ENCODE measurements around the gene PDYN. TPM values are rescaled to one million over a fixed set of nuclear protein-coding genes. Genes with fewer than 3 reads are reported as not detected.
A peak's percentile ranks its signal among the peaks of the same experiment; 100 is the strongest.
"Not testable (repeated sequence)": the region's sequence is repeated elsewhere in the genome, so short reads cannot be mapped to it uniquely, and the experiment has no call there.

Gene PDYN
- polyA plus RNA-seq, 3 donors: not detected

DNA sequence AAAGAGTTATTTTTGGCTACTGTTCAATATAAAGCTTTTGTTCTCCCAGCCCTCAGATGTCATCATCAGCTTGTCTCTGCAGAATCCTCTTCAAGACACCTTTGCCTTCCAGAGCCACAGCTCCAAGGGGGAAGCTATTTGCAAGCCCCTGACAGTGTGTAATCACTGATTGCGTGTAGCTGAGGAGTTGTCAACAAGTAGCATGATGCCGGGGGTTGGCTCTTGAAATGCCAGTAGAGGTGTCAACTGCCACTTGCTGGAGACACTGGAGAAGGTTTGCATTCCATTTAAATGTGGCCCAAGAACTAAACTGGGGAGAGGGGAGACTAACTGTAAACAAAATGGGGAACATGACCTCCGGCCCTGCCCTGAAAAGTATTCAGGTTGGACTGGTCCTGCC is 44.3 kb upstream of the PDYN start:
- WGBS (ENCODE audit: insufficient coverage): 19% methylated on average over 3 of the region's 3 CpGs
- Histone ChIP-seq H3K4me2 (replicated peaks; ENCODE audit: extremely low read depth, low read length, poor library complexity, severe bottlenecking) (no peak overlapping the region), H3K27ac (ENCODE audit: low read depth in 1 of 2, low read length in 2 of 2) (no peak overlapping the region), H3K9me3 (replicated peaks in 1 of 2; ENCODE audit: control insufficient read depth in 1 of 2, insufficient read depth in 1 of 2, low read length in 2 of 2) (no peaks in the 10 kb centered on the region), H3K4me1 (ENCODE audit: control insufficient read depth in 1 of 2, insufficient read depth in 2 of 2, low read length in 2 of 2) (no peaks in the 10 kb centered on the region), H3K36me3 (replicated peaks in 1 of 2; ENCODE audit: control insufficient read depth in 1 of 2, insufficient read depth in 2 of 2, low read length in 2 of 2) (no peaks in the 10 kb centered on the region), H2AFZ (ENCODE audit: insufficient read depth, low read depth, low read length, poor library complexity, severe bottlenecking) (no peak overlapping the region), H3K27me3 (ENCODE audit: control insufficient read depth in 2 of 2, insufficient read depth in 2 of 2, low read length in 2 of 2) (peaks cover 27 to 28% of the 10 kb centered on the region in 2 donors), H4K20me1 (ENCODE audit: insufficient read depth, low read length) (no peaks in the 10 kb centered on the region), H3K4me3 (replicated peaks in 1 of 3; ENCODE audit: low read depth in 2 of 3, low read length in 3 of 3) (no peak overlapping the region), H3K79me2 (ENCODE audit: insufficient read depth, low read length) (no peaks in the 10 kb centered on the region), H3K9ac (ENCODE audit: insufficient read depth, low read length, poor library complexity, severe bottlenecking) (no peak overlapping the region)
- Mint-ChIP-seq H3K9me3 (no peaks in the 10 kb centered on the region), H3K4me3 (peak overlapping the region in 1 of 2 donors; percentile 68), H3K36me3 (no peaks in the 10 kb centered on the region), H3K4me1 (no peaks in the 10 kb centered on the region), H3K27me3 (ENCODE audit: low read depth in 3 of 3) (peaks cover 24 to 32% (median 29%) of the 10 kb centered on the region in 3 donors), H3K27ac (no peak overlapping the region)
- intact Hi-C loops (cut with micrococcal nuclease): no loop called here
- no peak for DNase-seq
- TF ChIP-seq CTCF (IDR thresholded peaks at IDR 0.05): no peak

- no peaks in the 10 kb centered on the region for H3K4me1 ChIP-seq (ENCODE audit: control insufficient read depth in 1 of 2, insufficient read depth in 2 of 2, low read length in 2 of 2)
- H3K27me3 ChIP-seq (ENCODE audit: control insufficient read depth in 2 of 2, insufficient read depth in 2 of 2, low read length in 2 of 2): peaks cover 27 to 28% of the 10 kb centered on the region in 2 donors
- no peaks in the 10 kb centered on the region for H3K36me3 ChIP-seq (replicated peaks in 1 of 2; ENCODE audit: control insufficient read depth in 1 of 2, insufficient read depth in 2 of 2, low read length in 2 of 2)
- no peaks in the 10 kb centered on the region for H4K20me1 ChIP-seq (ENCODE audit: insufficient read depth, low read length)
- no peak overlapping the region for H3K4me2 ChIP-seq (replicated peaks; ENCODE audit: extremely low read depth, low read length, poor library complexity, severe bottlenecking)
- no peaks in the 10 kb centered on the region for H3K9me3 Mint-ChIP-seq
- TF ChIP-seq CTCF (IDR thresholded peaks at IDR 0.05): no peak
- H3K4me1 Mint-ChIP-seq: no peaks in the 10 kb centered on the region
- 100% methylated on average over 2 of the region's 4 CpGs for WGBS (ENCODE audit: insufficient coverage)
- no peak overlapping the region for H3K27ac Mint-ChIP-seq
- no peak for DNase-seq
- H3K27ac ChIP-seq (ENCODE audit: low read depth in 1 of 2, low read length in 2 of 2): no peak overlapping the region
- peaks cover 25 to 35% (median 29%) of the 10 kb centered on the region in 3 donors for H3K27me3 Mint-ChIP-seq (ENCODE audit: low read depth in 3 of 3)
- no peak overlapping the region for H3K9ac ChIP-seq (ENCODE audit: insufficient read depth, low read length, poor library complexity, severe bottlenecking)
- H3K4me3 Mint-ChIP-seq: no peak overlapping the region
- no peaks in the 10 kb centered on the region for H3K36me3 Mint-ChIP-seq
- no peak overlapping the region for H3K4me3 ChIP-seq (replicated peaks in 1 of 3; ENCODE audit: low read depth in 2 of 3, low read length in 3 of 3)
- H2AFZ ChIP-seq (ENCODE audit: insufficient read depth, low read depth, low read length, poor library complexity, severe bottlenecking): no peak overlapping the region
- no peaks in the 10 kb centered on the region for H3K9me3 ChIP-seq (replicated peaks in 1 of 2; ENCODE audit: control insufficient read depth in 1 of 2, insufficient read depth in 1 of 2, low read length in 2 of 2)
- no peaks in the 10 kb centered on the region for H3K79me2 ChIP-seq (ENCODE audit: insufficient read depth, low read length)
- intact Hi-C loops (cut with micrococcal nuclease): no loop called here
These were observed 43.5 kb upstream of the PDYN start for GRCh38 chr20:2037296-2037914.

DNA sequence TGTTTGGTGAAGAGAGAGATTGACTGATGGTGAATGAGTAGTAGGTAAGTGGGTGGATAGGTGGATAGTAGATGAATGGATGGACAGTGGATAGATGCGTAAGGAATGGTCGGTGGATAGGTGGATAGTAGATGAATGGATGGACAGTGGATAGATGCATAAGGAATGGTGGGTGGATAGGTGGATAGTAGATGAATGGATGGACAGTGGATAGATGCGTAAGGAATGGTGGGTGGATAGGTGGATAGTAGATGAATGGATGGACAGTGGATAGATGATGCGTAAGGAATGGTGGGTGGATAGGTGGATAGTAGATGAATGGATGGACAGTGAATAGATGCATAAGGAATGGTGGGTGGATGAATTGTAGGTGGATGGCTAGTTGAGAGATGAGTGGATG is 42.5 kb upstream of the PDYN start:
- H3K4me3 ChIP-seq (replicated peaks in 1 of 3; ENCODE audit: low read depth in 2 of 3, low read length in 3 of 3); H3K9ac ChIP-seq (ENCODE audit: insufficient read depth, low read length, poor library complexity, severe bottlenecking); H3K79me2 ChIP-seq (ENCODE audit: insufficient read depth, low read length); H3K4me1 Mint-ChIP-seq; H3K36me3 ChIP-seq (replicated peaks in 1 of 2; ENCODE audit: control insufficient read depth in 1 of 2, insufficient read depth in 2 of 2, low read length in 2 of 2); H3K9me3 ChIP-seq (replicated peaks in 1 of 2; ENCODE audit: control insufficient read depth in 1 of 2, insufficient read depth in 1 of 2, low read length in 2 of 2); H3K27ac Mint-ChIP-seq; H3K4me2 ChIP-seq (replicated peaks; ENCODE audit: extremely low read depth, low read length, poor library complexity, severe bottlenecking); H3K9me3 Mint-ChIP-seq; H2AFZ ChIP-seq (ENCODE audit: insufficient read depth, low read depth, low read length, poor library complexity, severe bottlenecking); H3K4me1 ChIP-seq (ENCODE audit: control insufficient read depth in 1 of 2, insufficient read depth in 2 of 2, low read length in 2 of 2); H3K36me3 Mint-ChIP-seq; DNase-seq; H3K27ac ChIP-seq (ENCODE audit: low read depth in 1 of 2, low read length in 2 of 2); intact Hi-C loops (cut with micrococcal nuclease); H4K20me1 ChIP-seq (ENCODE audit: insufficient read depth, low read length): not testable (repeated sequence)
- Mint-ChIP-seq H3K27me3 (ENCODE audit: low read depth in 3 of 3) (peaks cover 21 to 41% (median 28%) of the 10 kb centered on the region in 3 donors), H3K4me3 (peak overlapping the region in 1 of 2 donors; percentile 39)
- peaks cover 31% of the 10 kb centered on the region in 2 donors for H3K27me3 ChIP-seq (ENCODE audit: control insufficient read depth in 2 of 2, insufficient read depth in 2 of 2, low read length in 2 of 2)
- WGBS (ENCODE audit: insufficient coverage): 96% methylated on average over 4 of the region's 4 CpGs
